Lower lobe of right lung (tissue), 2 donors: ENCODE measurements around the gene CCDC93. TPM values are rescaled to one million over a fixed set of nuclear protein-coding genes. Genes with fewer than 3 reads are reported as not detected.

ENCODE experiments used
- ATAC-seq, 2 donors: fragments of 200-7000 bp; cut with Tn5 transposase; one replicate each; pipeline ENCODE4 v1.9.1; 2020 to 2022; ENCODE audit warnings: mild to moderate bottlenecking in 2 of 2, moderate library complexity in 2 of 2
- DNase-seq: peaks from one replicate; pipeline ENCODE4 v3.0.0-alpha.2; 2020
- H3K27ac ChIP-seq: fragments of 200-600 bp; one replicate; pipeline ENCODE4 v1.8.0; 2022
- H3K27me3 ChIP-seq: fragments of 200-600 bp; one replicate; pipeline ENCODE4 v1.8.0; 2022; ENCODE audit warnings: low read depth
- H3K36me3 ChIP-seq: fragments of 200-600 bp; one replicate; pipeline ENCODE4 v1.8.0; 2022; ENCODE audit warnings: mild to moderate bottlenecking
- H3K4me1 ChIP-seq: fragments of 200-600 bp; one replicate; pipeline ENCODE4 v1.8.0; 2022
- H3K4me3 ChIP-seq: fragments of 200-600 bp; one replicate; pipeline ENCODE4 v1.8.0; 2022; ENCODE audit warnings: mild to moderate bottlenecking
- H3K9me3 ChIP-seq: fragments of 200-600 bp; one replicate; pipeline ENCODE4 v1.8.0; 2022
- intact Hi-C: fragments of 100-400 bp; cut with DNase I; formaldehyde crosslinking; loops from one replicate; pipeline ENCODE4 v1.11.0; 2022
- total RNA-seq: library from RNA; stranded (reverse); fragmentation: NEBNext Ultra II Directional; extraction: Animal tissue kit (Norgen Biotek cat#: 25700); gene quantifications from one replicate; pipeline ENCODE4 v1.2.1, GENCODE V29; 2021
- TF ChIP-seq, protein P1 (sequence below): fragments of 200-600 bp; IDR thresholded peaks from one replicate; pipeline ENCODE4 v1.8.0; 2022; ENCODE audit warnings: antibody characterized with exemption, mild to moderate bottlenecking
- donor health status: DM: no; HTN: yes; CAD: no; lungs with severe emphysema.

Gene CCDC93
- total RNA-seq, 1 donor from 2014 or later = 47.3 TPM

DNA sequence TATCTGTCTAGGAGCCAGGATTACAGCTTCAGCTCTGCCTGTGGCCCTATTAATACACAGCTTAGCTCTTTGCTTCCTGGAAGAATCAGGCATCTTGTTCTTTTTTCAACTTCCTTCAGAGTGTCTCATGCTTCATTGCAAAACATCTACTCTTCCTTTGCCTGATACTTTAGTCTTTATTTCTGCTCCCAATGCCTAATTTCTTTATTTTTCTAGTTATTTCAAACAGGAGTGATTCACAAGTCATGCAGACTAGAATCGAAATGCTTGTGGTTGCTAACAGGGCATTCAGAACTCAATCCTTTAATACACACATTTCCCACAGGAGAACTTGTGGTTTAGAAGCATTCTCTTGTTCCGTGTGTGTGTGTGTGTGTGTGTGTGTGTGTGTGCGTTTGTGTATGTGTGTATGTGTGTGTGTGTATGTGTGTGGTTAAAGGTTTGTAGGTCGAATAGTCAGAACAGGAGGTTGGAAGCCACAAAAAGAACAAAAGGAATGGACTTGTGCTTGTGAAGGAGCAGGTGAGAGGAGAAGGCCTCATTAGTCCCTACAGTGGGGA, 46.1 kb upstream of the CCDC93 start:
- no peaks in the 10 kb centered on the region for H3K36me3 ChIP-seq
- H3K4me3 ChIP-seq = no peak overlapping the region
- H3K9me3 ChIP-seq = no peaks in the 10 kb centered on the region
- TF ChIP-seq, protein P1, sequence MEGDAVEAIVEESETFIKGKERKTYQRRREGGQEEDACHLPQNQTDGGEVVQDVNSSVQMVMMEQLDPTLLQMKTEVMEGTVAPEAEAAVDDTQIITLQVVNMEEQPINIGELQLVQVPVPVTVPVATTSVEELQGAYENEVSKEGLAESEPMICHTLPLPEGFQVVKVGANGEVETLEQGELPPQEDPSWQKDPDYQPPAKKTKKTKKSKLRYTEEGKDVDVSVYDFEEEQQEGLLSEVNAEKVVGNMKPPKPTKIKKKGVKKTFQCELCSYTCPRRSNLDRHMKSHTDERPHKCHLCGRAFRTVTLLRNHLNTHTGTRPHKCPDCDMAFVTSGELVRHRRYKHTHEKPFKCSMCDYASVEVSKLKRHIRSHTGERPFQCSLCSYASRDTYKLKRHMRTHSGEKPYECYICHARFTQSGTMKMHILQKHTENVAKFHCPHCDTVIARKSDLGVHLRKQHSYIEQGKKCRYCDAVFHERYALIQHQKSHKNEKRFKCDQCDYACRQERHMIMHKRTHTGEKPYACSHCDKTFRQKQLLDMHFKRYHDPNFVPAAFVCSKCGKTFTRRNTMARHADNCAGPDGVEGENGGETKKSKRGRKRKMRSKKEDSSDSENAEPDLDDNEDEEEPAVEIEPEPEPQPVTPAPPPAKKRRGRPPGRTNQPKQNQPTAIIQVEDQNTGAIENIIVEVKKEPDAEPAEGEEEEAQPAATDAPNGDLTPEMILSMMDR = no peak
- peak overlapping the region; percentile 33 for H3K27ac ChIP-seq
- intact Hi-C loops = no loop called here
- ATAC-seq = no peak
- peaks cover 12% of the 10 kb centered on the region for H3K4me1 ChIP-seq
- H3K27me3 ChIP-seq = no peaks in the 10 kb centered on the region
- DNase-seq = no peak

DNA sequence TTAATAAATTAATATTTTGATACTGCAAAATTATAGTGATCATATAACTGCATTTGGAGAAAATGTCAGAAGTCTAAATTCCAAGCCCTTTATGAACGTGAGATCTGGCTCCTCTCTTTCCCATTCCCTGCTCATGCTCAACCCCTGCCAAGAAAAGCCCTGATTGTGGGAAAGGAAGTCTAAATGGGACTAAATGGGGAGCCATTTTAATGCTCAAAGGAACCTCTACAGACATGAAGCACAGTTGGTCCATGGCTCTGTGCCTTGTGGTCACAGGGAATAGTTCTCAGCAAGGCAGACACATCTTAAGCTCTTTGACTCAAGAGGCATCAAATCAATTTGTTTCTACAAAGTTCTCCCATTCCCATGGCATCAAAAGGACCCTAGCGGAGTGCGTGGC, 45.1 kb upstream of the CCDC93 start:
- Histone ChIP-seq H3K9me3 (no peaks in the 10 kb centered on the region), H3K36me3 (no peaks in the 10 kb centered on the region), H3K4me3 (no peak overlapping the region), H3K27me3 (no peaks in the 10 kb centered on the region), H3K4me1 (peaks cover 12% of the 10 kb centered on the region), H3K27ac (peak overlapping the region; percentile 33)
- TF ChIP-seq, protein P1 = no peak
- intact Hi-C loops = no loop called here
- ATAC-seq (no peak), DNase-seq (no peak)

DNA sequence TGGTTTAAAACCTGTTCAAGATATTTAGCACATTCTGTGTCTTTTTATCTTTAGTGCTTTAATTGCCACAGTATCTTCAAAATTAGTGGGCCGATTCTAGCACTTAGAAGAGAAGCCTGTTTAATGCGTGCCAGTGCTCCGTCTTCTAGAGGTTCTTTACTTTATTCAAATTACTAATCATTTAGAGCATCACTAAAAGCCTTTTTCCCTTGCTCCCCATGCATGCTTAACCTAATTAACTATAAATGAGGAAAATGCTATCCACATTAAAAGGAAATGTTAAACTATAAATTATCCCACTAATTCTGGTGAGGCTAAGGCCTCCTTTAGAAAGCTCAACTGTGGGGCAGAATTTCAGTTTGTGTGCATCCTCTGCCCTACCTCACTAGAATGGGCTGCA, 42.9 kb upstream of the CCDC93 start:
- intact Hi-C loops = no loop called here
- ATAC-seq (no peak), DNase-seq (no peak)
- Histone ChIP-seq H3K9me3 (no peaks in the 10 kb centered on the region), H3K4me1 (peaks cover 7% of the 10 kb centered on the region), H3K27ac (no peak overlapping the region), H3K36me3 (no peaks in the 10 kb centered on the region), H3K27me3 (no peaks in the 10 kb centered on the region), H3K4me3 (no peak overlapping the region)
- TF ChIP-seq, protein P1 = no peak

DNA sequence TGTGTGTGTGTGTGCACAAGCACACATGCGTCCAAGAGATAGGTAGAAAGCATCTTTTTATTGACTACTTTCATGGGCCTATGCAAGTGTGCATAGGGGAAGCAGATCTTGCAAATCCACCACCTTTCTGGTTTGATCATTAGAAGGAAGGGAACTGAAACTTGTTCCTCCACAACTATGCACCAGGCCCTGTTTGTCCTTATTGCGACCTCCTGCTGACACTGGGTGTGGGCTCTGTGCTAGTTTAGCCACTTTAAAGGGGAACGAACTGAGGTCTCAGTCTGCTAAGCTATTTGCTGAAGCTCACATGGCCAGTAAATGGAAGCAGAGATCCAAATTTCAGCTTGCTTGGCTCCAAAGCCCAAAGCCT, 42.3 kb upstream of the CCDC93 start:
- ATAC-seq = peak; percentile 61 to 90
- intact Hi-C loops = no loop called here
- TF ChIP-seq, protein P1 = no peak
- Histone ChIP-seq H3K9me3 (no peaks in the 10 kb centered on the region), H3K36me3 (no peaks in the 10 kb centered on the region), H3K27ac (no peak overlapping the region), H3K4me3 (no peak overlapping the region), H3K4me1 (peaks cover 4% of the 10 kb centered on the region), H3K27me3 (no peaks in the 10 kb centered on the region)
- DNase-seq = no peak

DNA sequence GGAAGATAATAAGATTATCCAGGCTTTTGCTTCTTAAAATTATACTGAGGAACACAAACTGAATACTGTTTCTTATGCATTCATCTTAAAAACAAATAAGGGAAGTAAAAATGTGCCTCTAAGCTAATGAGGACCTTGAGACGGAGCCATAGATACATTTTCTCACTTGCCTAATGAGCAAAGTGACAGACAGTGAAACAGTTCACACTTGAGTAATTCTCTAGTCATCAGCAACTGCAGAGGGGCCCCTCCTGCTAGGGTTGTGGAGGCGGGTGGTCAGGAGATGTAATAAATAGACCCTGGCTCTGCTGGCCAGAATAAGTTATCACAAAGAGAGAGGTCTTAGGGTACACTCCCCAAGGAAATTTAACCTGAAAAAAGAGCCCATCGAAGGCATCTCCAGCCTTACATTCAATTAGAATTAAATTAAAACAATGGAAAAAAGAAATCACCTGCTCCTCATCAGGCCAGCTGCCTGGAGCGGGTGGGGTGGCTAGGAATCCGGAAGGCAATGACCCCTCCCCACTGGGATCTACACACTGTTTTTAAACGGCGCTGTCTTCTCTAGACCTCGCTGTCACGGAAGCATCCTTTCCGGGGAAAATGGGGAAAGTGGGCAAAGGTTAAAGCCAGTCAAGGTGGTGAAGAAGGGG, 41.8 kb upstream of the CCDC93 start:
- TF ChIP-seq, protein P1 = no peak
- no peaks in the 10 kb centered on the region for H3K36me3 ChIP-seq
- no peak for DNase-seq
- peaks cover 4% of the 10 kb centered on the region for H3K4me1 ChIP-seq
- intact Hi-C loops = no loop called here
- H3K27ac ChIP-seq = no peak overlapping the region
- H3K27me3 ChIP-seq = no peaks in the 10 kb centered on the region
- no peak overlapping the region for H3K4me3 ChIP-seq
- peak in 1 of 2 donors; percentile 41 for ATAC-seq
- H3K9me3 ChIP-seq = no peaks in the 10 kb centered on the region
